Vagina (tissue), 2 donors: ENCODE results near the gene PRKAG3. TPM values are rescaled to one million over a fixed set of nuclear protein-coding genes. Genes with fewer than 3 reads are reported as not detected.

ENCODE experiments used
- DNase-seq, 2 donors: peaks; one replicate each; pipeline ENCODE4 v3.0.0-alpha.2; 2017; ENCODE audit errors: extremely low spot score in 2 of 2
- H3K27ac ChIP-seq: fragments of 200-600 bp; sonication (generic); one replicate; pipeline ENCODE4 v1.5.1; 2019
- H3K27me3 ChIP-seq: fragments of 200-600 bp; sonication (generic); one replicate; pipeline ENCODE4 v1.5.1; 2019
- H3K36me3 ChIP-seq, 2 donors: fragments of 200-600 bp; sonication (generic); one replicate each; pipeline ENCODE4 v1.5.1; 2017 to 2019
- H3K4me1 ChIP-seq: fragments of 200-600 bp; sonication (generic); one replicate; pipeline ENCODE4 v1.5.1; 2019
- H3K4me3 ChIP-seq, 2 donors: fragments of 200-600 bp; sonication (generic); 1 replicate in 1 of 2; 2 replicates in 1 of 2; pipeline ENCODE4 v1.5.1; 2016 to 2019
- H3K9me3 ChIP-seq: fragments of 200-600 bp; sonication (generic); one replicate; pipeline ENCODE4 v1.5.1; 2019
- CTCF ChIP-seq, 3 experiments: fragments of 450-650 bp in 2 of 3; fragments of 200-600 bp in 1 of 3; sonication (generic) in 1 of 3; IDR thresholded peaks; one replicate each; pipeline ENCODE4 v1.5.1; 2017 to 2019; ENCODE audit warnings: antibody characterized with exemption in 3 of 3, mild to moderate bottlenecking in 2 of 3, moderate library complexity in 2 of 3
- POLR2A ChIP-seq, 2 donors: fragments of 450-650 bp; IDR thresholded peaks; one replicate each; pipeline ENCODE4 v1.6.1; 2017; ENCODE audit warnings: antibody characterized with exemption in 2 of 2, mild to moderate bottlenecking in 2 of 2, moderate library complexity in 2 of 2
- POLR2AphosphoS5 ChIP-seq, 2 donors: sonication (generic); formaldehyde crosslinking; IDR thresholded peaks; one replicate each; pipeline ENCODE4 v1.9.0; 2017; ENCODE audit warnings: antibody characterized with exemption in 2 of 2, mild to moderate bottlenecking in 2 of 2, low read depth in 1 of 2; ENCODE audit not compliant: insufficient read depth in 1 of 2
- intact Hi-C: fragments of 100-400 bp; cut with DNase I; formaldehyde crosslinking; loops from one replicate; pipeline ENCODE4 v1.15.1; 2023
- total RNA-seq: library from RNA; depleted of rRNA; stranded (reverse); fragments of >200 nt; gene quantifications from one replicate; pipeline ENCODE4 v1.2.3, GENCODE V29; 2016

Gene PRKAG3
- not detected for total RNA-seq

- H3K27me3 ChIP-seq = no peaks in the 10 kb centered on the region
- H3K9me3 ChIP-seq = no peaks in the 10 kb centered on the region
- H3K4me1 ChIP-seq = peaks cover 33% of the 10 kb centered on the region
- H3K4me3 ChIP-seq = no peak within 1 kb of the TSS
- TF ChIP-seq POLR2AphosphoS5 (IDR thresholded peaks at IDR 0.05; ENCODE audit: insufficient read depth in 1 of 2, low read depth in 1 of 2) (no peak), CTCF (IDR thresholded peaks at IDR 0.05) (no peak), POLR2A (IDR thresholded peaks at IDR 0.05) (no peak)
- no peaks in the 10 kb centered on the region for H3K36me3 ChIP-seq
- H3K27ac ChIP-seq = peak within 1 kb of the TSS; percentile 62
- DNase-seq = no peak
- intact Hi-C loops = no loop called here
Measured at GRCh38 chr2:218831378-218831990, at the start of gene PRKAG3. TSS of gene PRKAG3 (minus strand) at chr2:218831803.

GRCh38 chr2:218880859-218881594 is 49.4 kb upstream of the PRKAG3 start:
- no peaks in the 10 kb centered on the region for H3K36me3 ChIP-seq
- peak overlapping the region; percentile 33 to 38 for H3K4me3 ChIP-seq
- no peak for DNase-seq
- H3K4me1 ChIP-seq = peaks cover 41% of the 10 kb centered on the region
- H3K9me3 ChIP-seq = no peaks in the 10 kb centered on the region
- H3K27me3 ChIP-seq = peaks cover 11% of the 10 kb centered on the region
- no peak for TF ChIP-seq CTCF (IDR thresholded peaks at IDR 0.05)
- no peak for TF ChIP-seq POLR2A (IDR thresholded peaks at IDR 0.05)
- TF ChIP-seq POLR2AphosphoS5 (IDR thresholded peaks at IDR 0.05; ENCODE audit: insufficient read depth in 1 of 2, low read depth in 1 of 2) = no peak
- intact Hi-C loops = no loop called here
- H3K27ac ChIP-seq = peak overlapping the region; percentile 12

GRCh38 chr2:218880102-218880858 is 48.7 kb upstream of the PRKAG3 start, which contains the start of gene WNT10A:
TSS of gene WNT10A (plus strand) at chr2:218880852. CDS start at chr2:218880996, 144 bp downstream.
- H3K27me3 ChIP-seq = peaks cover 11% of the 10 kb centered on the region
- no peaks in the 10 kb centered on the region for H3K36me3 ChIP-seq
- peaks cover 39% of the 10 kb centered on the region for H3K4me1 ChIP-seq
- intact Hi-C loops = no loop called here
- H3K27ac ChIP-seq = peak within 1 kb of the TSS; percentile 12
- TF ChIP-seq CTCF (IDR thresholded peaks at IDR 0.05) (no peak), POLR2AphosphoS5 (IDR thresholded peaks at IDR 0.05; ENCODE audit: insufficient read depth in 1 of 2, low read depth in 1 of 2) (peak in 1 of 2 donors; percentile 40)
- H3K4me3 ChIP-seq = peak within 1 kb of the TSS; percentile 33 to 38
- no peaks in the 10 kb centered on the region for H3K9me3 ChIP-seq
- DNase-seq = no peak

- peaks cover 39% of the 10 kb centered on the region for H3K4me1 ChIP-seq
- H3K36me3 ChIP-seq = no peaks in the 10 kb centered on the region
- intact Hi-C loops = no loop called here
- no peak for DNase-seq
- no peak for TF ChIP-seq POLR2A (IDR thresholded peaks at IDR 0.05)
- TF ChIP-seq CTCF (IDR thresholded peaks at IDR 0.05) = no peak
- no peak for TF ChIP-seq POLR2AphosphoS5 (IDR thresholded peaks at IDR 0.05; ENCODE audit: insufficient read depth in 1 of 2, low read depth in 1 of 2)
- H3K27me3 ChIP-seq = peaks cover 11% of the 10 kb centered on the region
- H3K27ac ChIP-seq = no peak overlapping the region
- H3K9me3 ChIP-seq = no peaks in the 10 kb centered on the region
- no peak overlapping the region for H3K4me3 ChIP-seq
Measured at GRCh38 chr2:218879776-218880101, 48.1 kb upstream of the PRKAG3 start.
